Right ventricle myocardium superior (tissue), 1 donor: ENCODE results near the gene IL6R. TPM values are rescaled to one million over a fixed set of nuclear protein-coding genes. Genes with fewer than 3 reads are reported as not detected.
A peak's percentile ranks its signal among the peaks of the same experiment; 100 is the strongest.
"Not testable (repeated sequence)": the region's sequence is repeated elsewhere in the genome, so short reads cannot be mapped to it uniquely, and the experiment has no call there.

Source experiments
- ATAC-seq: fragments of 200-7000 bp; cut with Tn5 transposase; one replicate; pipeline ENCODE4 v1.9.1; 2020; ENCODE audit warnings: mild to moderate bottlenecking; ENCODE audit not compliant: poor library complexity
- DNase-seq: peaks from one replicate; pipeline ENCODE4 v3.0.0-alpha.2; 2020
- intact Hi-C: fragments of 100-400 bp; cut with DNase I; formaldehyde crosslinking; loops from one replicate; pipeline ENCODE4 v1.11.2; 2022
- total RNA-seq: library from RNA; stranded (reverse); fragmentation: NEBNext Ultra II Directional; extraction: Animal tissue kit (Norgen Biotek cat#: 25700); gene quantifications from one replicate; pipeline ENCODE4 v1.2.1, GENCODE V29; 2021
- donor health status: DM: no; HTN: yes; CAD: no; lungs with severe emphysema.

IL6R gene
- total RNA-seq, 1 donor from 2014 or later = 10.3 TPM

DNA sequence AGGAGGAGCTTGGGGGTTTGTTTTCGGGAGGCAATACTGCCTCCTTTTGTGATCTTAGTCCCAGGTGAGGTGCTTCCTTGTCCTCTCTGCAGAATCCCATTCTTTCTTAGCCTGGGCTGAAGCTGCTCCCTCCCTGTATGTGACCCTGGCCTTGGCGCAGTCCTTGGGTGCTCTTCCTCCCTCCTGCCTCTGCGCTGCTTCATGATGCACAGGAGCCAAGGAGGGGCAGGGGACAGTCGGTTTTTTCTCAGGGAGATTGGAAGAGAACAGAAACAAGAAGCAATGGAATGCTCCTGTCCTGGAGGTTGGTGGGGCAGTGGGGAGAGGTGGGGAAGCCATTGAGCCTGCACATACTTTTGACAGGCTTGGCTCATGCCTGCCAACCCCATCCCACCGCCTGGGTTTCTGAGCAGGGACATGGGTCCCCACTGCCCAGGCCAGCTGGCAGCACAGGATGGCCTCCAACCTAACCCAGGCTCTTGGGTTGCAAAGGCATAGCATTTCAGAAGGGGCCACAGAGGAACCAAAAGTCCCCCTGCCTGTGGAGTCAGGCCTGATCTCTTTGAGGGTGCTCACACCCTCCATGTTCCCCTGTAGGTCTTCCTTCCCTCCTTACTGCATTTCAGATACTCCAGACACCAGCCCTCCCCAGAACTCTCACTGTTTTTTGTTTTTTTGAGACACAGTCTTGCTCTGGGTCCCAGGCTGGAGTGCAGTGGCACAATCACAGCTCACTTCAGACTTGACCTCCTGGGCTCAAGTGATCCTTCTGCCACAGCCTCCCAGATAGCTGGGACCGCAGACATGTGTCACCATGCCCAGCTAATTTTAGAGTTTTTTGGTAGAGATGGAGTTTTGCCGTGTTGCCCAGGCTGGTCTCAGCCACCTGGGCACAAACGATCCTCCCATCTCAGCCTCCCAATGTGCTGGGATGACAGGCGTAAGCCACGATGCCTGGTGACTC lies 16.1 kb downstream of the IL6R start:
- no peak for DNase-seq
- no peak for ATAC-seq
- intact Hi-C loops = no loop called here

DNA sequence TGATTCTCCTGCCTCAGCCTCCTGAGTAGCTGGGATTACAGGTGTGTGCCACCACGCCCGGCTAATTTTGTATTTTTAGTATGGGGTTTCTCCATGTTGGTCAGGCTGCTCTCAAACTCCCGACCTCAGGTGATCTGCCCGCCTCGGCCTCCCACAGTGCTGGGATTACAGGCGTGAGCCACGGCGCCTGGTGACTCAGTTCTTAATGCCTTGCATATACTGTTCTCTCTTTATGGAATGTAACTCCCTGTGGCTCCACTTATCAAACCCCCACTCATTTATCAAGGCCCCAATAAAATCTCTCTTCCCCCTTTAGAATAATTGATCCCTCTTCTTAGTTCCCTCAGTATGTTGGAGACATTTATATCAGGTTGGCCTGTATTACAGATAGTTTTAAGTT lies 16.9 kb downstream of the IL6R start:
- intact Hi-C loops, ATAC-seq, DNase-seq: not testable (repeated sequence)

- ATAC-seq (no peak), DNase-seq (no peak)
- intact Hi-C loops = no loop called here
These were observed 17.4 kb downstream of the IL6R start for GRCh38 chr1:154422521-154422920.

- ATAC-seq (no peak), DNase-seq (no peak)
- intact Hi-C loops = no loop called here
These were observed 18.3 kb downstream of the IL6R start for GRCh38 chr1:154423304-154423987.

DNA sequence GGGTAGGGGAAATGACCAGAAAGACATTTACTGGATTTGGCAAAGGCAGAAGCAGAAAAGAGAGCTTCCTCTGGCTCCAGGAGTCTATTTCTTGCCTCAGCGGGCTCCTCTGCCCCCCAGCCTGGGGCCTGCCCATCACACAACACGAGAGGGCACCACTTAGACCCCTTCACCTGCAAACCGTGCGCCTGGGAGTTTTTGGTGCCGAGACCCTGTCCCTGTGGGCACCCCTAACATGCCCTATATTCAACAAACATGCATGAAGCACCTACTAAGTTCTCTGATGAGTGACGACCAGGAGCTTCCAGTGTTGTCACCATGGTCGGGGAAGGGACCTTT lies 18.8 kb downstream of the IL6R start:
- ATAC-seq (no peak), DNase-seq (no peak)
- intact Hi-C loops = no loop called here

GRCh38 chr1:154425172-154425571 lies 20.0 kb downstream of the IL6R start:
- DNase-seq = no peak
- intact Hi-C loops = no loop called here
- ATAC-seq = no peak

DNA sequence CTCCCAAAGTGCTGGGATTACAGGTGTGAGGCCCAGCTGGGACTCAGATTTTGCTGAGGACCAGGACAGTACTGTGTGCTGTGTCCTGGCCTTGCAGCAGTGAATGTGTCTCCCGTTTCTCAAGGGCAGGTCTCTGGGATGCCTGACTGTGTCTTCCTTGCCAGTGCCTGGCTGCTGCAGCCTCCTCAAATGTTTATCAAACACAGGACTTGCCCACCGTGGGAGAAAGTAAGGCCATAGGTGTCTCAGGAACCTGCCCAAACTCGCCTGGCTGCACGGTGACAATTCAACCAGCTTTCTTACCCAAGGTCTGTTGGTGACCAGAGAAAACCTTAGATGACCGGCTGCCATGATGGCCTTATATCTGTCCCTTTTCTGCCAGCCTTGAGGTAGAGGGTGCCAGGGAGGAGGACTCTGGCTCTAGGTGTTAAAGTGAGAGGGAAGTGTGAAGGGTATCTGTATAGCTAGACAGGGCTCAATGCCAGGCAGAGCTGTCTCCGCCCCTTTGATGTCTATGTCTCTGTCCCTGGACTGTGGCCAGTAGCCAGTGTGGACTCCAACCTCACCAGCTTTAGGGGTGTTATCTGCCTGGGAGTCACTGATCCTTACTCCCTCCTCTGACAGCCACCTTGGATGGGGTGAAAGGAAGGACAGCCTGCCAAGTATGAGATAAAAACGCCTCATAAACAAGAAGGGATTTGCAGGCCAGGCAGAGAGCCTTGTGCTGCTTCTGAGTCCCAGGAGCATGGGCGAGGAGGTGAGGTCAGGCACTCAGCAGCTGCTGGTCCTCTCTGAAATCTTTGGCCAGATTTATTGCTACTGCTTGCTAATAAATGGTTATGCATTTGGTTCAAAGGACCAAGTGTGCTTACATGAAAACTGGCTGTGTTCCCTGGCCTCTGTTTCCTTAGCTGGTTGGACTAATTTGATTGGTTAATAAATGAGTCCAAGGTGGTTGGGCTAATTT lies 22.3 kb downstream of the IL6R start:
- DNase-seq = peak; percentile 88
- intact Hi-C loops = no loop called here
- peak; percentile 81 for ATAC-seq

DNA sequence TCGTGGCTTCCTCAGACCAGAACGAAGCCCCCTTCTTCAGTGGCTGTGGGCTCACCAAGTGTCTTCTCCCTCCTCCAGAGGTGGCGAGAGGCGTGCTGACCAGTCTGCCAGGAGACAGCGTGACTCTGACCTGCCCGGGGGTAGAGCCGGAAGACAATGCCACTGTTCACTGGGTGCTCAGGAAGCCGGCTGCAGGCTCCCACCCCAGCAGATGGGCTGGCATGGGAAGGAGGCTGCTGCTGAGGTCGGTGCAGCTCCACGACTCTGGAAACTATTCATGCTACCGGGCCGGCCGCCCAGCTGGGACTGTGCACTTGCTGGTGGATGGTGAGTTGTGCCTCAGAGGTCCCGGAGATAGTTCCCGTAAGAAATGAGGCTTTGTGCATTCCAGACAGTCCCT lies 24.0 kb downstream of the IL6R start:
- ATAC-seq = no peak
- intact Hi-C loops = no loop called here
- peak; percentile 47 for DNase-seq

DNA sequence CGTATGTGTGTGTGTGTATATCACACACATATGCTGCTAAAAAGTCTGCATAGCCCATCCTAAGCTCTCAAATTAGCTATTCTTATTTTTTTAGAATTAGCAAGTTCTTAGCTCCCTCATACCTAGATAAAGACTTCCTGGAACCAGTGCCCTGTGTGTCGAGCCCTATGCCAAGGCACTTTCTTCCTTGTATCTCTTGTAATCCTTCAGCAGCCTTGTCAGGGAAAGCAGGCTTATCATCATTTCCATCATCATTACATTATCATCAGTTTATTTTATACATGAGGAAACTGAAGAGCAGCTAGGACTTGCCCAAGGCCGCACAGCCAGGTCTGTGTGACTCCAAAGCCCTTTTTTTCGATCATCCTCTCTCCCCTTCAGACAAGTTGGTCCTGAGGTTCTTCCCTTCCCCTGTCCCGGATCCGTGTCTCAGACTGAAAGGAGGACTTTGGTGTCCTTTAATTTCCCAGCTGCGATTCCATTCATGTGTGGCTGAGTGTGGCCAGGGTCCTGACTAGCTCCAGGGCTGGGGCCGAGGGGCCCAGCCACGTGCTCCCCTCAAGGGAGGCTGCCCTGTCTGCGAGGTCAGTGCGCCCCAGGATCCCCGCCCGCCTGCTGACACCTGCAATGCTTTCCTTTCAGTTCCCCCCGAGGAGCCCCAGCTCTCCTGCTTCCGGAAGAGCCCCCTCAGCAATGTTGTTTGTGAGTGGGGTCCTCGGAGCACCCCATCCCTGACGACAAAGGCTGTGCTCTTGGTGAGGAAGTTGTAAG lies 24.9 kb downstream of the IL6R start:
- intact Hi-C loops = no loop called here
- ATAC-seq (no peak), DNase-seq (no peak)

GRCh38 chr1:154430903-154431302 lies 25.8 kb downstream of the IL6R start:
- no peak for ATAC-seq
- intact Hi-C loops = no loop called here
- no peak for DNase-seq

- no peak for DNase-seq
These were observed 26.6 kb downstream of the IL6R start for GRCh38 chr1:154431586-154432373.

GRCh38 chr1:154433161-154433764 lies 28.1 kb downstream of the IL6R start:
- no peak for ATAC-seq
- intact Hi-C loops = no loop called here
- DNase-seq = peak; percentile 58

More at GRCh38 chr1:154431586-154432373, 26.6 kb downstream of the IL6R start:
- no peak for ATAC-seq
- intact Hi-C loops = no loop called here

DNA sequence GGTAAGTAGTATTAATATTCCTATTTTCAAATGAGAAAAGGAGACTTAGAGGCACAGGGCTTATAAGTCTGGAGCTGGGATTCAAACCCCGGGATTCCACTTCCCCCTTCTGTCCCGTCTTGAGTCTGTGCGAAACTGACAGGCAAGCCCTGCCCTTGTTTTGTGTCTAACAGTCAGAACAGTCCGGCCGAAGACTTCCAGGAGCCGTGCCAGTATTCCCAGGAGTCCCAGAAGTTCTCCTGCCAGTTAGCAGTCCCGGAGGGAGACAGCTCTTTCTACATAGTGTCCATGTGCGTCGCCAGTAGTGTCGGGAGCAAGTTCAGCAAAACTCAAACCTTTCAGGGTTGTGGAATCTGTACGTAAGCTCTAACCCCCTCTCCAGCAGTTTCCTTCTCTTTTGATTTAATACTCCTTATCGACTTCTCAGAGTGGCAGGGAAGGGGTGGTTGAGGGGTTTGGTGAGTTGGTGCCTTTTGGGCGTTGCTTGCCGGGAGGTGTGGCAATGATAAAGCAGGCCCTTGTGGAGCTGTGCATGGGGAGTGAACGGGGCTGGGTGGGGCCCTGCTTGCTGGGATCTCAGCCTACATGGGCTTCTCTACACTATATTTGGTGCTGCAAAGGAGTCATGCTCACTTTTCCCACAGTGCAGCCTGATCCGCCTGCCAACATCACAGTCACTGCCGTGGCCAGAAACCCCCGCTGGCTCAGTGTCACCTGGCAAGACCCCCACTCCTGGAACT lies 29.4 kb downstream of the IL6R start:
- intact Hi-C loops = loop anchor here (5.0 kb wide), 1 partner anchor 32 kb away; no protein-coding TSS in a partner anchor
- DNase-seq (peak; percentile 88), ATAC-seq (peak; percentile 90)

- DNase-seq (no peak), ATAC-seq (no peak)
- intact Hi-C loops = loop anchor here (5.0 kb wide), 1 partner anchor 33 kb away; no protein-coding TSS in a partner anchor
These were observed 30.6 kb downstream of the IL6R start for GRCh38 chr1:154435599-154436200.

DNA sequence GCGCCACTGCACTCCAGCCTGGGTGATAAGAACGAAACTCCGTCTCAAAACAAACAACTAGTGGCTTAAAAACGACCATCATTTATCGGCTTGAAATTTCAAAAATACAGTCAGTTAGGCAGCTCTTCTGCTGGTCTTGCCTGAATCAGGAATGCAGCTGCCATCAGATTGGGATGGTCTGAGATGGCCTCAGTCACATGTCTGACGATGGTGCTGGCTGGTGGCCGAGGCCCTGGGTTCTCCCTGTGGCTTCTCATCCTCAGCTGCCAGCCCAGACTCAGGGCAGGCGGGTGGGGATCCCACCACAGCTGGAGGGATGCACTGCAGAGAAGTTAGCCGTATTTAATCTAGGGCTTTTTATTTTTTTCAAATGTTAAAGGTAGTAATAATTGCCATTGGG lies 31.3 kb downstream of the IL6R start:
- DNase-seq = no peak
- intact Hi-C loops = loop anchor here (5.0 kb wide), 1 partner anchor 34 kb away; no protein-coding TSS in a partner anchor

More for the DNA sequence above, 31.3 kb downstream of the IL6R start:
- ATAC-seq = no peak
